Left ventricle myocardium inferior (tissue), 1 donor: Measurements from ENCODE around the gene EFNA1. TPM values are rescaled to one million over a fixed set of nuclear protein-coding genes. Genes with fewer than 3 reads are reported as not detected.

Experiments used
- DNase-seq: peaks from one replicate; pipeline ENCODE4 v3.0.0-alpha.2; 2020
- H3K27ac ChIP-seq: fragments of 200-600 bp; replicated peaks from 2 replicates; pipeline ENCODE4 v1.8.0; 2021
- H3K27me3 ChIP-seq: fragments of 200-600 bp; 2 replicates; pipeline ENCODE4 v1.8.0; 2021; ENCODE audit warnings: low read depth
- H3K36me3 ChIP-seq: fragments of 200-600 bp; 2 replicates; pipeline ENCODE4 v1.8.0; 2021
- H3K4me1 ChIP-seq: fragments of 200-600 bp; 2 replicates; pipeline ENCODE4 v1.8.0; 2021
- H3K4me3 ChIP-seq: fragments of 200-600 bp; 2 replicates; pipeline ENCODE4 v1.8.0; 2021; ENCODE audit warnings: mild to moderate bottlenecking, moderate library complexity
- H3K9me3 ChIP-seq: fragments of 200-600 bp; replicated peaks from 2 replicates; pipeline ENCODE4 v1.8.0; 2021
- intact Hi-C: fragments of 100-400 bp; cut with micrococcal nuclease; formaldehyde crosslinking; loops from one replicate; pipeline ENCODE4 v1.11.0; 2022
- total RNA-seq: library from RNA; stranded (reverse); fragmentation: NEBNext Ultra II Directional; extraction: Animal tissue kit (Norgen Biotek cat#: 25700); gene quantifications from one replicate; pipeline ENCODE4 v1.2.1, GENCODE V29; 2021
- TF ChIP-seq, protein P1 (sequence below): fragments of 200-600 bp; IDR thresholded peaks from 2 replicates; pipeline ENCODE4 v1.8.0; 2021; ENCODE audit warnings: antibody characterized with exemption, mild to moderate bottlenecking, borderline replicate concordance
- donor health status: DM: no; HTN: yes; CAD: no; lungs with severe emphysema.

EFNA1 gene
- total RNA-seq, 1 donor from 2014 or later = 42.9 TPM

DNA sequence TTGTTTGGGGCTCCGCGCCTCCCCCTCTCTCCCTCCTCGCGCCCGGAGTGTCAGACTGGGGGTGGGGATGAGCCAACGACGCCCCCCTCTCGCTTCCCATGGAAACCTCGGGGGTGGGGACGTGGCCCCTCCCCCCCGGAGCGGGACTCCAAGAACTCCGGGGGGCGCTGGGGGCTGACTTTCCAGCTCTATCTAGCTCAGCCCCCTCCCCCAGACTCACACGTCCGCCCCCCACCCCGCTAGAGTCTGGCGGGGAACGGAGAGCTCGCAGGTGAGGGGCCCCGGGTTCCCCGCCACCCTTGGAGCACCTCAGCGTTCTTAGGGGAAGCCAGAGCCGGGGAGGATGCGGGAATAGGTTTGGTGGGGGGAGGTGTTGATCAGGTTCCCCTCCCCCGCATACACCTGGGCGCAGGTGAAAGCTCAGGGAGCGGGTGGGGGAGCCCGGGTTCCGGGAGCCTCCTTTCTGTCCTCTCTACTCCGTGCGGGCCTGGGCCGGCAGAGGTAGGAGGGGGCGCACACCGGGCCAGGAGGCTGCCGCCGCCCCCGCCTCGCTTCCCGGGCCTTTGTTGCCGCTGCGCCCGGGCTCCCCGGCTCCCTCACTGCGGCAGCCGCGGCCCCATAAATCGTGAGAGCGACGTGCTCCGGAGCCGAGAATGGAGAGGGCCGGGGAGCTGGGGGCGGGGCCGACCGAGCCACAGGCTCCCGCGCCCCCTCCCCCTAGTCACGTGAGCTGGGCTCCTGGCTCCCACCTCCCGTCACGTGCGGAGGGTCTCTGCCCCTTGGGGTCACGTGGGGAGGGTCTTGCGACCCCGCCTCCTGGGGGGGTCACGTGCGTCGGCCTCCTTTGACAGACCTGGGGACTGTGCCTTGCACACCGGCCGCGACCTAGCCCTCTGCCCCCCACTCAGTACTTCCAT, 47.1 kb upstream of the EFNA1 start:
- peak overlapping the region; percentile 68 for H3K4me3 ChIP-seq
- H3K36me3 ChIP-seq = no peaks in the 10 kb centered on the region
- no peaks in the 10 kb centered on the region for H3K9me3 ChIP-seq
- H3K27me3 ChIP-seq = peaks cover 60% of the 10 kb centered on the region
- peaks cover 69% of the 10 kb centered on the region for H3K4me1 ChIP-seq
- H3K27ac ChIP-seq = no peak overlapping the region
- TF ChIP-seq, protein P1, sequence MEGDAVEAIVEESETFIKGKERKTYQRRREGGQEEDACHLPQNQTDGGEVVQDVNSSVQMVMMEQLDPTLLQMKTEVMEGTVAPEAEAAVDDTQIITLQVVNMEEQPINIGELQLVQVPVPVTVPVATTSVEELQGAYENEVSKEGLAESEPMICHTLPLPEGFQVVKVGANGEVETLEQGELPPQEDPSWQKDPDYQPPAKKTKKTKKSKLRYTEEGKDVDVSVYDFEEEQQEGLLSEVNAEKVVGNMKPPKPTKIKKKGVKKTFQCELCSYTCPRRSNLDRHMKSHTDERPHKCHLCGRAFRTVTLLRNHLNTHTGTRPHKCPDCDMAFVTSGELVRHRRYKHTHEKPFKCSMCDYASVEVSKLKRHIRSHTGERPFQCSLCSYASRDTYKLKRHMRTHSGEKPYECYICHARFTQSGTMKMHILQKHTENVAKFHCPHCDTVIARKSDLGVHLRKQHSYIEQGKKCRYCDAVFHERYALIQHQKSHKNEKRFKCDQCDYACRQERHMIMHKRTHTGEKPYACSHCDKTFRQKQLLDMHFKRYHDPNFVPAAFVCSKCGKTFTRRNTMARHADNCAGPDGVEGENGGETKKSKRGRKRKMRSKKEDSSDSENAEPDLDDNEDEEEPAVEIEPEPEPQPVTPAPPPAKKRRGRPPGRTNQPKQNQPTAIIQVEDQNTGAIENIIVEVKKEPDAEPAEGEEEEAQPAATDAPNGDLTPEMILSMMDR = no peak
- intact Hi-C loops = no loop called here
- DNase-seq = no peak

DNA sequence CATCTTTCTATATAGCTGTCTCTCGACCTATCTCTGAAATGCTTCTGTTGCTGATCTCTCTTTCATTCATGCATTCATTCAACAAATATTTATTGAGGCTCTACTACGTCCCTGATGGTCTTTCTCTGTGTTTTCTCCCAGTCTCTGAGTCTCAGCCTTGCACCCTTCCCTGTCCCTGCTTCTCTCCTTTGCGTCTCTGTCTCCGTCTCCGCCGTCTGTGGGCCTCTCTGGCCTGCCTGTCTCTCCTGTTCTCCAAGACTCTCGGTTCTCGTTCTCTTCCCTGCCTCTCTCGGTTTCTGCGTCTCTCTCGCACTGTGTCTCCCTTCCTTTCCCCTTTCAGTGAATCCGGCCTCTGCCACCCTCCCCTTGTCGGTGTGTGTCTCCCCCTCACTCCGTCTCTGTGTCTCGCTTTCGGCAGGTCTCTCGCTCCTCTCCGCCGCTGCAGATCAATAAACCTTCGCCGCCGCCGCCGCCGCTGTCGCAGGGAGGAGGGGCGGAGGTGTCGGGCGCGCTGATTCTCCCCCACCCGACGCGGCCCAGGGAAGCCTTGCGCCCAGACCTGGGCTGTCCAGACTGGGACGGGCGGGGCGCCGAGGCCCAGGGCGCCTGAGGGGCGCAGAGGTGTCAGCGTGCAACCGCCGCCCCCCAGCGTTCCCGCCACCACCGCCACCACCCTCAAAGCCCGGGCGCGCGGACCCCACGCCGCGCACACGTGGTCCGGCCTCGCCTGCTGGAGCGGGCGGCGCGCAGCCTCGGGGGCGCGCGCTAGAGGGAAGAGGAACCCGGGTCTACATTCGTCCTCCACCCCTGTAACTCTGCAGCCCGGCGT, 46.0 kb upstream of the EFNA1 start:
- Histone ChIP-seq H3K4me1 (peaks cover 80% of the 10 kb centered on the region), H3K36me3 (no peaks in the 10 kb centered on the region), H3K9me3 (no peaks in the 10 kb centered on the region), H3K27ac (no peak overlapping the region), H3K27me3 (peaks cover 60% of the 10 kb centered on the region), H3K4me3 (peak overlapping the region; percentile 52)
- DNase-seq = no peak
- TF ChIP-seq, protein P1 = no peak
- intact Hi-C loops = no loop called here

- peaks cover 60% of the 10 kb centered on the region for H3K27me3 ChIP-seq
- intact Hi-C loops = no loop called here
- TF ChIP-seq, protein P1 = no peak
- no peak for DNase-seq
- no peaks in the 10 kb centered on the region for H3K36me3 ChIP-seq
- peaks cover 83% of the 10 kb centered on the region for H3K4me1 ChIP-seq
- peak overlapping the region; percentile 52 for H3K4me3 ChIP-seq
- H3K27ac ChIP-seq = no peak overlapping the region
- H3K9me3 ChIP-seq = no peaks in the 10 kb centered on the region
Observed at GRCh38 chr1:155082301-155083051, 45.2 kb upstream of the EFNA1 start.

- H3K36me3 ChIP-seq = no peaks in the 10 kb centered on the region
- H3K4me1 ChIP-seq = peaks cover 83% of the 10 kb centered on the region
- H3K4me3 ChIP-seq = peak overlapping the region; percentile 52
- H3K9me3 ChIP-seq = no peaks in the 10 kb centered on the region
- no peak for DNase-seq
- intact Hi-C loops = no loop called here
- TF ChIP-seq, protein P1 = no peak
- no peak overlapping the region for H3K27ac ChIP-seq
- peaks cover 60% of the 10 kb centered on the region for H3K27me3 ChIP-seq
Observed at GRCh38 chr1:155083052-155083541, 44.6 kb upstream of the EFNA1 start.
